Measurements from ENCODE around the gene FBXO10. TPM values are rescaled to one million over a fixed set of nuclear protein-coding genes. Genes with fewer than 3 reads are reported as not detected.

The FBXO10 gene
- total RNA-seq, 2 experiments from 2014 or later, result 0.81 to 2.3 TPM

GRCh38 chr9:37549527-37549926 is 26.7 kb downstream of the FBXO10 start:
- no peaks in the 10 kb centered on the region for H3K36me3 Mint-ChIP-seq (ENCODE audit: low read depth)
- intact Hi-C loops (cut with DNase I, micrococcal nuclease), result no loop called here
- H3K27ac Mint-ChIP-seq, result no peak overlapping the region
- ChIA-PET CTCF (interaction anchor here (0.7 kb wide), 1 partner anchor 312 kb away, joined by 5 read pairs; no protein-coding TSS in a partner anchor), POLR2A (no interaction called here)
- H3K27me3 ChIP-seq (ENCODE audit: control insufficient read depth in 1 of 2, insufficient read depth in 2 of 2, low read length in 2 of 2), result no peaks in the 10 kb centered on the region
- no peak overlapping the region for H3K4me3 ChIP-seq (ENCODE audit: low read length)
- ATAC-seq (ENCODE audit: poor library complexity) (no peak), DNase-seq (no peak)
- no peaks in the 10 kb centered on the region for H3K4me1 ChIP-seq (ENCODE audit: insufficient read depth, low read length)
- no peak overlapping the region for H3K27ac ChIP-seq (ENCODE audit: low read depth in 1 of 2, low read length in 2 of 2)
- H3K4me1 Mint-ChIP-seq (ENCODE audit: low read depth), result no peaks in the 10 kb centered on the region
- no peaks in the 10 kb centered on the region for H3K36me3 ChIP-seq (ENCODE audit: insufficient read depth, low read length)
- TF ChIP-seq CTCF (IDR thresholded peaks at IDR 0.05), result no peak
- no peaks in the 10 kb centered on the region for H3K27me3 Mint-ChIP-seq
- H3K9me3 ChIP-seq (ENCODE audit: control insufficient read depth in 1 of 2, insufficient read depth in 1 of 2, low read length in 2 of 2), result no peaks in the 10 kb centered on the region
- H3K9me3 Mint-ChIP-seq, result no peaks in the 10 kb centered on the region
- no peak overlapping the region for H3K4me3 Mint-ChIP-seq

GRCh38 chr9:37547328-37547878 is 28.8 kb downstream of the FBXO10 start:
- Histone ChIP-seq H3K36me3 (ENCODE audit: insufficient read depth, low read length) (no peaks in the 10 kb centered on the region), H3K27me3 (ENCODE audit: control insufficient read depth in 1 of 2, insufficient read depth in 2 of 2, low read length in 2 of 2) (no peaks in the 10 kb centered on the region), H3K9me3 (ENCODE audit: control insufficient read depth in 1 of 2, insufficient read depth in 1 of 2, low read length in 2 of 2) (no peaks in the 10 kb centered on the region), H3K27ac (ENCODE audit: low read depth in 1 of 2, low read length in 2 of 2) (no peak overlapping the region), H3K4me3 (ENCODE audit: low read length) (no peak overlapping the region), H3K4me1 (ENCODE audit: insufficient read depth, low read length) (no peaks in the 10 kb centered on the region)
- no peak for TF ChIP-seq CTCF (IDR thresholded peaks at IDR 0.05)
- Mint-ChIP-seq H3K9me3 (no peaks in the 10 kb centered on the region), H3K27ac (no peak overlapping the region), H3K4me1 (ENCODE audit: low read depth) (no peaks in the 10 kb centered on the region), H3K27me3 (no peaks in the 10 kb centered on the region), H3K4me3 (no peak overlapping the region), H3K36me3 (ENCODE audit: low read depth) (no peaks in the 10 kb centered on the region)
- no peak for ATAC-seq (ENCODE audit: poor library complexity)
- ChIA-PET POLR2A (no interaction called here), CTCF (no interaction called here)
- intact Hi-C loops (cut with DNase I, micrococcal nuclease), result no loop called here
- DNase-seq, result no peak

GRCh38 chr9:37543468-37543867 is 32.7 kb downstream of the FBXO10 start:
- no peak for TF ChIP-seq CTCF (IDR thresholded peaks at IDR 0.05)
- POLR2A ChIA-PET, result no interaction called here
- H3K27ac Mint-ChIP-seq, result no peak overlapping the region

More at GRCh38 chr9:37543468-37543867, 32.7 kb downstream of the FBXO10 start:
- H3K9me3 ChIP-seq (ENCODE audit: control insufficient read depth in 1 of 2, insufficient read depth in 1 of 2, low read length in 2 of 2), result no peaks in the 10 kb centered on the region
- no peaks in the 10 kb centered on the region for H3K36me3 ChIP-seq (ENCODE audit: insufficient read depth, low read length)
- Mint-ChIP-seq H3K4me3 (no peak overlapping the region), H3K27me3 (no peaks in the 10 kb centered on the region), H3K4me1 (ENCODE audit: low read depth) (no peaks in the 10 kb centered on the region), H3K9me3 (no peaks in the 10 kb centered on the region), H3K36me3 (ENCODE audit: low read depth) (peaks cover 3% of the 10 kb centered on the region)
- no peaks in the 10 kb centered on the region for H3K27me3 ChIP-seq (ENCODE audit: control insufficient read depth in 1 of 2, insufficient read depth in 2 of 2, low read length in 2 of 2)
- intact Hi-C loops (cut with DNase I, micrococcal nuclease), result no loop called here
- H3K4me3 ChIP-seq (ENCODE audit: low read length), result no peak overlapping the region
- H3K27ac ChIP-seq (ENCODE audit: low read depth in 1 of 2, low read length in 2 of 2), result no peak overlapping the region
- H3K4me1 ChIP-seq (ENCODE audit: insufficient read depth, low read length), result no peaks in the 10 kb centered on the region
- DNase-seq, result no peak
- CTCF ChIA-PET, result no interaction called here
- ATAC-seq (ENCODE audit: poor library complexity), result no peak
